ENCODE results near the gene ADAM19.

Gene ADAM19

GRCh38 chr5:157613385-157614245 is 38.0 kb upstream of the ADAM19 start:
- TF ChIP-seq CTCF (IDR thresholded peaks at IDR 0.05; ENCODE audit: low read depth, low read length) (no peak), MAX (IDR thresholded peaks at IDR 0.05; ENCODE audit: low read depth, low read length) (no peak), POLR2A (IDR thresholded peaks at IDR 0.05; ENCODE audit: extremely low read depth, insufficient read length) (no peak), MYC (IDR thresholded peaks at IDR 0.05; ENCODE audit: low read depth, low read length) (no peak)
- no peak overlapping the region for H3K4me3 ChIP-seq (ENCODE audit: low read depth, low read length)
- DNase-seq (ENCODE audit: low read depth), result peak; percentile 30

- no peak overlapping the region for H3K4me3 ChIP-seq (ENCODE audit: low read depth, low read length)
- no peak for TF ChIP-seq MAX (IDR thresholded peaks at IDR 0.05; ENCODE audit: low read depth, low read length)
- TF ChIP-seq POLR2A (IDR thresholded peaks at IDR 0.05; ENCODE audit: extremely low read depth, insufficient read length), result no peak
- TF ChIP-seq CTCF (IDR thresholded peaks at IDR 0.05; ENCODE audit: low read depth, low read length), result no peak
- TF ChIP-seq MYC (IDR thresholded peaks at IDR 0.05; ENCODE audit: low read depth, low read length), result no peak
- no peak for DNase-seq (ENCODE audit: low read depth)
Measured at GRCh38 chr5:157612581-157612980, 37.0 kb upstream of the ADAM19 start.

- TF ChIP-seq MYC (IDR thresholded peaks at IDR 0.05; ENCODE audit: low read depth, low read length) (no peak), CTCF (IDR thresholded peaks at IDR 0.05; ENCODE audit: low read depth, low read length) (no peak)
- peak; percentile 3 for DNase-seq (ENCODE audit: low read depth)
Measured at GRCh38 chr5:157611571-157612476, 36.2 kb upstream of the ADAM19 start.

GRCh38 chr5:157610990-157611389 is 35.4 kb upstream of the ADAM19 start:
- TF ChIP-seq CTCF (IDR thresholded peaks at IDR 0.05; ENCODE audit: low read depth, low read length), result no peak
- no peak for TF ChIP-seq MAX (IDR thresholded peaks at IDR 0.05; ENCODE audit: low read depth, low read length)
- no peak for TF ChIP-seq POLR2A (IDR thresholded peaks at IDR 0.05; ENCODE audit: extremely low read depth, insufficient read length)
- no peak for TF ChIP-seq MYC (IDR thresholded peaks at IDR 0.05; ENCODE audit: low read depth, low read length)
- H3K4me3 ChIP-seq (ENCODE audit: low read depth, low read length), result no peak overlapping the region
- DNase-seq (ENCODE audit: low read depth), result no peak

More at GRCh38 chr5:157611571-157612476, 36.2 kb upstream of the ADAM19 start:
- no peak overlapping the region for H3K4me3 ChIP-seq (ENCODE audit: low read depth, low read length)

GRCh38 chr5:157608972-157609565 is 33.5 kb upstream of the ADAM19 start:
- no peak for DNase-seq (ENCODE audit: low read depth)
- TF ChIP-seq MAX (IDR thresholded peaks at IDR 0.05; ENCODE audit: low read depth, low read length) (no peak), CTCF (IDR thresholded peaks at IDR 0.05; ENCODE audit: low read depth, low read length) (no peak)

More at GRCh38 chr5:157608972-157609565, 33.5 kb upstream of the ADAM19 start:
- H3K4me3 ChIP-seq (ENCODE audit: low read depth, low read length), result no peak overlapping the region
